COR-L47 (cell line): Measurements from ENCODE around the gene L2HGDH.

Experiments
- DNase-seq: peaks from one replicate; lab custom pipeline; 2025; lab: John Stamatoyannopoulos, UW

The L2HGDH gene

DNA sequence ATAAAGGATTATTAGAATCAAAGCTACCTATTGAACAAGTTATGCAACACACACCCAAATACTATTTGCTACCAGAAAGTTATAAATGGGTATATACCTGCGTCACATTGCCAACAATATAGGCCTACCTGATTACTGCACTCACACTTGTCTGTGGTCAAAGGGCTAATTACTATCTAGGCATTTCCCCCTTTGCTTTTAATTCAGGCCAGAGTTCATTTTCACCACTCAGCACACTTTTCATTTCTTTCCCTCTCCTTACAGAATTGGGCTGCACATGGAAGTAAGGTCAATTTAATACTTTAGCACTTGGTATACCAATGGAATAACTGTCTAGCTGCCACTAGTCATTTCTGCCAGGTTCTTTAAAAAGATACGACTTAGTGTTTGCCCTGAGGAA, 82.3 kb downstream of the L2HGDH start:
- DNase-seq: no peak

DNA sequence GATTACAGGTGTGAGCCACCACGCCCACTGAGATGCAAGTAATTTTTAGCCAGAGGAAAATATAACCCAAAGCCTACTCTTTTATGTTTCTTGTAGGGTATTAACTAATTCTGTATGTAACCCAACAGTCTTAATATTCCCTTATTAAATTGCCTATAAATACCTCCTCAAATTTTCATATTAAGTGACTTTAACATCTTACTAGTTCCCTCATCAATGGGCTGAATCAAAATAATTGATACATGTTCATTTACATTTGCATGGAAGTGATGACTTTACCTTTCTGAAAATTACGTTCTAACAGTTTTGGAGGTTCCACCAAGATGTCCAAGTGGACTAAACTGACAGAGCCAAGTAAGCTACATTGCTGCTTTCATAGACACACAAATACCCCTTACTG, 83.7 kb downstream of the L2HGDH start:
- DNase-seq: no peak

DNA sequence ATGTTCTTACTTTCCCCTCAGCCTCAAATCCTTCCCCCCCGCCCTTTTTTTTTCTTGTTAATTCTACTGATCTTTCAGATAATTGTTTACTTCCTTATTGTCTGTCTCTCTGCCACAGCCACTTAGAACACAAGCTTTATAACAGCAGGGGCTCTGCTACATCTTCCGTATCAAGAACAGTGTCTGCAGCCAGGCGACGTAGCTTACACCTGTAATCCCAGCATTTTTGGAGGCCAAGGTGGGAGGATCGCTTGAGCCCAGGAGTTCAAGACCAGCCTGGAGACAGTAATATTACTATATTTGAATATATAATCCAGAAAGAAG, 86.1 kb downstream of the L2HGDH start:
- no peak for DNase-seq

DNA sequence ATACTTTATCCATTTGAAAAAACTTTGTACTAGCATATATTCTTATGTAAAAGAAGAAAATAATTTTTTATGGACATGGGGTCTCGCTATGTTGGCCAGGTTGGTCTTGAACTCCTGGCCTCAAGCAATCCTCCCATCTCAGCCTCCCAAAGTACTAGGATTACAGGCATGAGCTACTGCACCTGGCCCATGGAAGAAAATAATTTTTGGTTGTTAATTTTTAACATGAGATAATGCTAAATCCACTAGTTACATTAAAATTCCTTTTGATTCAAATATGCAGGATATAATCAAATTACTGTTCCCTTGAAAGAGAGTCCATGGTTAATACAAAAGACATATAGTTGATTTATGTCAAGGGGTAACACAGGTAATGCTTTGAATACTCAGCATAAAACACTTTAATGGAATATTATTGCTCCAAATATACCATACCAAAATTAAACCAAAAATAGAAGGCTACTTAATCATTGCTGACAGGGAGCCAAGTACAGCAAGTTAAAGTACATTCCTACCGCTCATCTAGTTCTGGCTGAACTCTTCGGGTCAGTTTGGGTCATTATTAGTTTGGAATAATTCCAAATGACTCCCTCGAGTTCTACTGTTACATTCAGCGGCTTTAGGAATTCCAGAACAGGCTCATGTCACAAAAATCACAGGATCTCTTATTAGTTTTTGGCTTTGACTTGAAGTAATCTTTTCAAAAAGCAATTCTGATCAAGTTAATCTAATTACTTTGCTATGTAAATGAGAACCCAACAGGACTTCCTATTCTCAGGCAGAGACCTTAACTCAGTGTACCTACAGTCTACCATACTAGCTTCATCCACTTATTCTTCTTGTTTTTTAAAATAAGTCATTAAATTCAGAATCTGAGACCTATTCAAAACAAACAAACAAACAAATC, 86.7 kb downstream of the L2HGDH start:
- no peak for DNase-seq

DNA sequence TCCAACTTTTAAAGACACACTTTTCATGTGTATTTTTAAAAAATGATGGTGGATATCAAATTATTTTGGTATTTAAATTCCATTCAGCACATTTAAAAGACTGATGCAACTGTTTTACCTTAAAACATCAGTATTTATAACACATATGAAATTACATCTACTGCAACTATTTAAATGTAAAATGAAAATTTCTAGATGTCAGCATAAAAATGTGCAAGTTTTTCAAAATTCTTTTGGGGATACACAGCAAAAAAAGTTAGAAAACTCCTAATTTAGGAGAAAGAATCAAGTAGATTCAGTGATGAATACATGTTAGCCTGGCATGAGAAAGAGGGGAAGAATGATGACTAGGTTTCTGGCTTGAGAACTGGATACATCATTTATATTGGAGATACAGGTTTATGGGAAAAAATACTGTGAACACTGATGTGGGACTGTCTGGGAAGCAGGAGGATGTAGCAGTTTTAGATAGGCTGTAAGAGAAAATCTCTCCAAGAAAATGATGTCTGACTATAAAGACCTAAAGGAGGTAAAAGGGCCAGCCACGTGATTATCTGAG, 89.9 kb downstream of the L2HGDH start:
- no peak for DNase-seq

DNA sequence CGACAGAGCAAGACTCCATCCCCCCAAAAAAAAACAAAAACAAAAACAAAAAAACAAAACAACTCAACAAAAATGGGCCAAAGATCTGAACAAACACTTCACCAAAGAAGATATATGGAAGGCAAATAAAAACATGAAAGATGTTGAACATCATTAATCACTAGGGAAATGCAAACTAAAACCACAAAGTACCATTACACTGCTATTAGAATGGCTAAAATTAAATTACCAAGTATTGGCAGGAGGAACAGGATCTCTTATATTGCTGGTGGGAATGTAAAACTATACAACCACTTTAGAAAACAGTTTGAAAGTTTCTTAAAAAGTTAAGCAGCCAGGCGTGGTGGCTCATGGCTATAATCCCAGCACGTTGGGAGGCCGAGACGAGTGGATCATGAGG, 93.5 kb downstream of the L2HGDH start:
- no peak for DNase-seq

DNA sequence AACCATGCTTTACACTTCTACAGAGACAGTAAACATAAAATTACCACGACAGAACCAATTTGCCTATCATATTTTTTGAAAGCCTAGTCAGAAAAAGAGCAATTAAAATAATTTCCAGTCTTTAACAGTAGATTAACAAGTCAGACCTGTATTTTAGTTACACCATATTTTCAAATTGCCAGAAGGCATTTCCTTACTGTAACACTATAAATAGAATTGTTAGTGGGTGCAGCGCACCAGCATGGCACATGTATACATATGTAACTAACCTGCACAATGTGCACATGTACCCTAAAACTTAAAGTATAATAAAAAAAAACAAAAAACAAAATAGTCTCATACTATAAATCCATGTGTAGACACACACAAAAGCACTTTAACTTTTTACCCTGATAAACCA, 96.6 kb downstream of the L2HGDH start:
- no peak for DNase-seq

DNA sequence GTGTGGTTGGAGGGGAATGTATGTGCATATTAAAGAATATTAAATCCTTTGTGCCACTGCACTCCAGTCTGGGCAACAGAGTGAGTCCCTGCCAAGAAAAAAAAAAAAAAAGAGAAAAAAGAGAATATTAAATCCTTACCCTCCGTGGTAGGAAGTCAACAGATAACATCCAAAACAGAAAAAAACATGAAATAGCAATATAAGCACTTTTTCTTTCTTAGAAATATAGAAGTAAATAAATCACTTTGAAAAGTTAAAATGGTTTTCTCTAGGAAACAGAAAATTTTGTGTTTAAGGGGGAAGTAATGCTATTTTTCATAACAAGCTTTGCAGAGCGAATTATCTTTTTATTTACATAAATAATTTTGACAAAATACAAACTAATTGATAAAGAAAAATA, 98.2 kb downstream of the L2HGDH start:
- no peak for DNase-seq

DNA sequence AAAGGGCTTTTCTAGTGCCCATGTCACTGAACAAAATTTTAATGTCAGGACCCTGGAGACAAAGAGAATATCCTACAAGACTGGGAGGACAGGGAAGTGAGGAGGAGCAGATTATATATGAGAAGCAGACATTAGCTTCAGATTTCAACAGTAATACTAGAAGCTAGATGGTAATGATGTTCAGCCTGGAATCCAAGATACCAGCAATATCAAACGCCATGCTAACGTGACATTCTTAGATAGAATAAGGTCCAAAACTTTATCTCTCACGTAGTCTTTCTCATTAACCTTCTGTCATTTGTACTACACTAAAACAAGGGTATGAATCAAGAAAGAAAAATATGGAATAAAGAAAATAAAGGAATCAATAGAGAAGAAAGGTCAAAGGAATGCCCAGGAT, 99.3 kb downstream of the L2HGDH start:
- DNase-seq: no peak

DNA sequence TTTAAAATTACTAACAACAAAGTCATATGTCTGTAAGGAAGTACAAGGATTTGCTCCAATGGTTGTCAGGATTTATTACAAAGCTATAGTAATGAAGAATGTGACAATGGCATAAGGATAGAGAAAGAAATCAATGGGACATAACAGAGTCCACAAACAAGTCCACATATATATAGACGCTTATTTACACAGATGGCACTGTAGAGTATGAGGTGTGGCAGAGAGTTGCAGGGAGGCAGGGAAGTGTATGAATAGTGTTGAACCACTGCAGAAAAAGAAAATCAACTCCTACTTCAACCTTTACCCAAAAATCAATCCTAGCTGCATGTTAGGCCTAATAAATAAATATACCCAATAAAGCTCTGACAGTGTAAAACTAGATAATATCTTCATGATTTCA, 102.0 kb downstream of the L2HGDH start:
- no peak for DNase-seq

DNA sequence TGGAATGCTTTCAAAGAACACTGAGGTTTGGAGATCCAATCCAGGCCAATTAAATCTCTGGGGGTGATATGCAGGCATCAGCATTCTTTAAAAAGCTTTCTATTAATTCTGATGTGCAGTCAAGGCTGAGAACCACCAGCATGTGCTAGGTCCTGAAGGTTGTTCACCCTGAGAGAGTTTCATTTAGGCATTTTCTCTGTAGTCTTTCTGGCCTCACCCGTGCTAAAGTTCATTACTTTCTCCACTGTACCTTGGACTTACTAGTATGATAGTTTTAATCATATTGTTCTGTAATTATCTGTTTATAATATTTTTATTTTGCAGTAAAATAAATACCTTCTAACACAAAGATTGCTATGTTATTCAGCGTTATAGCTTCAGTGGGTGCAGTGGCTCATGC, 113.5 kb downstream of the L2HGDH start:
- no peak for DNase-seq

DNA sequence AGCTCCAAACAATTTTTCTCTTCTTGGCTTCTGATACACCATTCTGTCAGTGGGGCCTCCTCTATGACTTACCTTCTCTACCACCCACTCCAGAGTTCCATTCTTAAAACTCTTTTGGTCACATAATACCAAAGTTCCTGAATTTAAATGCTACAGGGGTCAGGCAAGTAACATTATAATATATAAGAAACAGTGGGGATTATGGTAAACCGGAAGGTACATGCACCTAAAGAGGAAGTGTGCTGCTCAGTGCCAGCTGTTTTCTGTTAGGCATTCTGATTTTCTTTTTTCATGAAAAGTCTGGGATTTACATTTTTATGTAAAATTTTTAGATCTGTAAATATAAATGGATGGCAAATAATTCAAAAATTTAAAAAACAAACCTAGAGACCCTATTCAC, 120.5 kb downstream of the L2HGDH start:
- DNase-seq: no peak
